Body of pancreas (tissue), 4 donors: ENCODE data around the gene MED25. TPM values are rescaled to one million over a fixed set of nuclear protein-coding genes. Genes with fewer than 3 reads are reported as not detected.

Experiments used
- ATAC-seq: fragments of 150-250 bp; one replicate; pipeline ENCODE4 v1.9.1; 2016
- DNase-seq, 4 donors: peaks; one replicate each; pipeline ENCODE4 v3.0.0-alpha.2; 2019
- H3K27ac ChIP-seq, 4 donors: fragments of 200-600 bp; sonication (generic); 1 replicate in 3 of 4; 2 replicates in 1 of 4; pipeline versions ENCODE4 v1.5.1 to v1.6.1; 2016 to 2019; ENCODE audit warnings: mild to moderate bottlenecking in 1 of 4, mixed read lengths in 1 of 4, moderate library complexity in 1 of 4
- H3K27me3 ChIP-seq, 2 donors: fragments of 200-600 bp; sonication (generic); one replicate each; pipeline ENCODE4 v1.6.0; 2016; ENCODE audit warnings: mild to moderate bottlenecking in 1 of 2
- H3K36me3 ChIP-seq, 2 donors: fragments of 200-600 bp; sonication (generic); replicated peaks in 1 of 2; 2 replicates each; pipeline ENCODE4 v1.5.1; 2016; ENCODE audit warnings: low read depth in 2 of 2; ENCODE audit not compliant: insufficient read depth in 1 of 2
- H3K4me1 ChIP-seq: fragments of 200-600 bp; sonication (generic); one replicate; pipeline ENCODE4 v1.6.0; 2016
- H3K4me3 ChIP-seq, 2 donors: fragments of 200-600 bp; sonication (generic); 1 replicate in 1 of 2; 2 replicates in 1 of 2; pipeline ENCODE4 v1.5.1; 2016 to 2019
- H3K9me3 ChIP-seq, 3 donors: fragments of 200-600 bp; sonication (generic); 1 replicate in 2 of 3; 2 replicates in 1 of 3; pipeline ENCODE4 v1.5.1; 2016
- POLR2A ChIP-seq, 3 donors: fragments of 450-650 bp; IDR thresholded peaks; one replicate each; pipeline ENCODE4 v1.6.1; 2016; ENCODE audit warnings: antibody characterized with exemption in 3 of 3, mild to moderate bottlenecking in 2 of 3
- WGBS, 2 donors: methylation state at CpG; one replicate each; pipeline ENCODE4 v1.1.5; 2017; 5-methylcytosine and 5-hydroxymethylcytosine counted together
- intact Hi-C: fragments of 100-400 bp; cut with DNase I; formaldehyde crosslinking; loops from one replicate; pipeline ENCODE4 v1.15.1; 2023
- total RNA-seq, 2 donors: library from RNA; depleted of rRNA; stranded (reverse); fragments of >200 nt; gene quantifications; one replicate each; pipeline ENCODE4 v1.1.0, GENCODE V29; 2016
- TF ChIP-seq, protein P1 (sequence below), 7 experiments: fragments of 450-650 bp in 4 of 7; fragments of 200-600 bp in 3 of 7; sonication (generic) in 3 of 7; IDR thresholded peaks; one replicate each; pipeline ENCODE4 v1.5.1; 2016 to 2019; ENCODE audit warnings: antibody characterized with exemption in 7 of 7

MED25 gene
- total RNA-seq, 2 donors from 2014 or later = 15.8 to 16.9 TPM

DNA sequence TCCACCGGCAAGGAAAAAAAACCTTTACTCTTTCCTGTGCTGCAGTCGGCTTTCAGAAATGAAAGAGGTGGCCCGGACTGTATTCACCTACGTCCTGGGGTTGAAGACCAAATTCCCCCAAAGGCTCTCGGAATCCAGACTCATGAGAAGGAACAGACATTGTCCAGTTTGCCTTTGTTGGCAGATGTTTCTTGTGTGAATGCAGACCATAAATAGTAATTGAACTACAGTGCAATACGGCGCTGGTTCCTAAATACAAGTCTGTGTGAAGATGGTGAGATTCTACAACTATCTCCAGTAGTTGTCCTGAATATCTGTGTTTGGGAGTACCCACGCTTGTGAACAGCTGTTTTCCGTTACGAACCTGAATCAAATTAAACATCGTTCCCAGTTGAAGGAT, 21.6 kb downstream of the MED25 start:
- intact Hi-C loops = no loop called here
- DNase-seq (no peak), ATAC-seq (no peak)
- Histone ChIP-seq H3K36me3 (peaks cover 0 to 4% of the 10 kb centered on the region in 2 donors), H3K4me3 (no peak overlapping the region), H3K27me3 (no peaks in the 10 kb centered on the region), H3K9me3 (no peaks in the 10 kb centered on the region), H3K27ac (no peak overlapping the region), H3K4me1 (no peaks in the 10 kb centered on the region)
- no peak for TF ChIP-seq POLR2A (IDR thresholded peaks at IDR 0.05)
- TF ChIP-seq, protein P1, sequence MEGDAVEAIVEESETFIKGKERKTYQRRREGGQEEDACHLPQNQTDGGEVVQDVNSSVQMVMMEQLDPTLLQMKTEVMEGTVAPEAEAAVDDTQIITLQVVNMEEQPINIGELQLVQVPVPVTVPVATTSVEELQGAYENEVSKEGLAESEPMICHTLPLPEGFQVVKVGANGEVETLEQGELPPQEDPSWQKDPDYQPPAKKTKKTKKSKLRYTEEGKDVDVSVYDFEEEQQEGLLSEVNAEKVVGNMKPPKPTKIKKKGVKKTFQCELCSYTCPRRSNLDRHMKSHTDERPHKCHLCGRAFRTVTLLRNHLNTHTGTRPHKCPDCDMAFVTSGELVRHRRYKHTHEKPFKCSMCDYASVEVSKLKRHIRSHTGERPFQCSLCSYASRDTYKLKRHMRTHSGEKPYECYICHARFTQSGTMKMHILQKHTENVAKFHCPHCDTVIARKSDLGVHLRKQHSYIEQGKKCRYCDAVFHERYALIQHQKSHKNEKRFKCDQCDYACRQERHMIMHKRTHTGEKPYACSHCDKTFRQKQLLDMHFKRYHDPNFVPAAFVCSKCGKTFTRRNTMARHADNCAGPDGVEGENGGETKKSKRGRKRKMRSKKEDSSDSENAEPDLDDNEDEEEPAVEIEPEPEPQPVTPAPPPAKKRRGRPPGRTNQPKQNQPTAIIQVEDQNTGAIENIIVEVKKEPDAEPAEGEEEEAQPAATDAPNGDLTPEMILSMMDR (IDR thresholded peaks at IDR 0.05) = no peak
- 87 to 91% methylated on average over 11 of the region's 11 CpGs for WGBS, 2 donors

DNA sequence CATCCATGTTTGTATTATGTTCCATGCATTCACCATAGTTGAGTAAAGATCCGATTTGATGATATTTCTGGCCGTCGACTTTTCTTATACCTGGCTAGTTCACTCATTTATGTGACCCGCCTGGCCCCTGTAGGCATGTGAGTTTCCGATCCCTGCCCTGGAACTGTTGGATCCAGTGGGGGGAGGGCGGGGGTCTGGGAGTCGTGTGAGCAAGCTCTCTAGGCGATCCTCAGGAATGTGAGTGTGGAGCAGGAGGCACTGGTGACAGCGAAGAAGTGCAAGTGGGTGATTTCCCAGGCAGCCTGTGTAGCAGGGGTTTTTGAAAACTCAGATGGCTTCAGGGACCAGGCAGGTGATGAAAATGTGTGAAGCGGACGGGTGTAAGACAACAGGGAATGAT, 22.2 kb downstream of the MED25 start:
- H3K27me3 ChIP-seq = no peaks in the 10 kb centered on the region
- no peaks in the 10 kb centered on the region for H3K9me3 ChIP-seq
- no peak for ATAC-seq
- DNase-seq = no peak
- peaks cover 0 to 2% of the 10 kb centered on the region in 2 donors for H3K36me3 ChIP-seq
- no peaks in the 10 kb centered on the region for H3K4me1 ChIP-seq
- WGBS, 2 donors = 87 to 95% methylated on average over 11 of the region's 11 CpGs
- TF ChIP-seq, protein P1 (IDR thresholded peaks at IDR 0.05) = no peak
- no peak for TF ChIP-seq POLR2A (IDR thresholded peaks at IDR 0.05)
- intact Hi-C loops = no loop called here
- H3K27ac ChIP-seq = no peak overlapping the region
- no peak overlapping the region for H3K4me3 ChIP-seq

DNA sequence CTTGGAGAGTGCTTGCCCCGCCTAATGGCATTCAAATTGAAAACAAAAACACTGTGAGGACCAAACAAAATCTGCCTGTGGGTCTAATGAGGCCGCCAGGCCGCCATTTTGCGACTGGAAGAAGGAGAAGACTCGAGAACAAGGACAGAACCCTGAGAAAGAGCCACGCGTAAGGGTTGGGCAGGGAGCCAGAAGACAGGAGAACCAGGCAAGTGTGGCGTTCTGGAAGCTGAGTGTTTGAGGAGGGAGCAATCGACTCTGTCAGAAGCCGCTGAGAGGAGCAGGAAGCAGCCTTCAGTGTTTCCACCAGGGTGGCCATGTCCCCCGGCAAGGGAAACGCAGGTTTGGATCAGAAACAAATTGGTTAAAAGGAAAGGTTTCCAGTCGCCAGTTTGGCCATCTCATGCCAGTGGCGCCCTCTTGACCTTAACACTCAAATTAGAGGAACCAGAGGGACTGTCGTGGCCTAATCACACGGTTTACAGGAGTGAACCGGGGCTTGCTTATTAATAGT, 22.7 kb downstream of the MED25 start:
- no peaks in the 10 kb centered on the region for H3K9me3 ChIP-seq
- no peak overlapping the region for H3K27ac ChIP-seq
- DNase-seq = no peak
- WGBS, 2 donors = 84 to 94% methylated on average over 17 of the region's 17 CpGs
- H3K36me3 ChIP-seq = peaks cover 0 to 2% of the 10 kb centered on the region in 2 donors
- H3K4me1 ChIP-seq = no peaks in the 10 kb centered on the region
- H3K27me3 ChIP-seq = no peaks in the 10 kb centered on the region
- no peak for ATAC-seq
- TF ChIP-seq, protein P1 (IDR thresholded peaks at IDR 0.05) = no peak
- no peak for TF ChIP-seq POLR2A (IDR thresholded peaks at IDR 0.05)
- intact Hi-C loops = no loop called here
- H3K4me3 ChIP-seq = no peak overlapping the region

DNA sequence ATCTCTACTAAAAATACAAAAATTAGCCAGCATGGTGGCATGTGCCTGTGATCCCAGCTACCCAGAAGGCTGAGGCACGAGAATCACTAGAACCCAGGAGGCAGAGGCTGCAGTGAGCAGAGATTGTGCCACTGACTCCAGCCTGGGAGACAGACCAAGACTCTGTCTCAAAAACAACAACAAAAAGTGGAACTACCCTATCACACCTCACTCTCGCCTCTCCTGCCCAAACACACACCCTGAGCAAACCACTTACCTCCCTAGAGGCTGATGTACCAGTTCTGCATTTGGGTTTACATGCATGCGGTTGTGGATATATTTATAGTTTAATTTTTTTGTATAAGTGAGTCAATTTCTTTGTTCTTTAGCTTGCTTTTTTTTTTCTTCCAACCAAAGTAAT, 25.2 kb downstream of the MED25 start:
- ATAC-seq (no peak), DNase-seq (no peak)
- Histone ChIP-seq H3K27ac (no peak overlapping the region), H3K9me3 (no peaks in the 10 kb centered on the region), H3K4me1 (no peaks in the 10 kb centered on the region), H3K36me3 (peaks cover 0 to 2% of the 10 kb centered on the region in 2 donors), H3K4me3 (no peak overlapping the region), H3K27me3 (no peaks in the 10 kb centered on the region)
- no peak for TF ChIP-seq POLR2A (IDR thresholded peaks at IDR 0.05)
- TF ChIP-seq, protein P1 (IDR thresholded peaks at IDR 0.05) = no peak
- 89 to 94% methylated on average over 3 of the region's 3 CpGs for WGBS, 2 donors
- intact Hi-C loops = no loop called here
